C4-2B (cell line): Measurements from ENCODE around the gene ARFRP1.

Experiments
- H3K27ac ChIP-seq: fragments of 450-650 bp; 2 replicates; pipeline ENCODE4 v1.5.1; 2017
- ZFX ChIP-seq: fragments of 450-650 bp; IDR thresholded peaks from 2 replicates; pipeline ENCODE4 v1.6.1; 2017
- TF ChIP-seq, protein P1 (sequence below): fragments of 450-650 bp; conservative IDR thresholded peaks from 2 replicates; pipeline ENCODE4 v1.5.1; 2017; ENCODE audit warnings: mild to moderate bottlenecking

The ARFRP1 gene

DNA sequence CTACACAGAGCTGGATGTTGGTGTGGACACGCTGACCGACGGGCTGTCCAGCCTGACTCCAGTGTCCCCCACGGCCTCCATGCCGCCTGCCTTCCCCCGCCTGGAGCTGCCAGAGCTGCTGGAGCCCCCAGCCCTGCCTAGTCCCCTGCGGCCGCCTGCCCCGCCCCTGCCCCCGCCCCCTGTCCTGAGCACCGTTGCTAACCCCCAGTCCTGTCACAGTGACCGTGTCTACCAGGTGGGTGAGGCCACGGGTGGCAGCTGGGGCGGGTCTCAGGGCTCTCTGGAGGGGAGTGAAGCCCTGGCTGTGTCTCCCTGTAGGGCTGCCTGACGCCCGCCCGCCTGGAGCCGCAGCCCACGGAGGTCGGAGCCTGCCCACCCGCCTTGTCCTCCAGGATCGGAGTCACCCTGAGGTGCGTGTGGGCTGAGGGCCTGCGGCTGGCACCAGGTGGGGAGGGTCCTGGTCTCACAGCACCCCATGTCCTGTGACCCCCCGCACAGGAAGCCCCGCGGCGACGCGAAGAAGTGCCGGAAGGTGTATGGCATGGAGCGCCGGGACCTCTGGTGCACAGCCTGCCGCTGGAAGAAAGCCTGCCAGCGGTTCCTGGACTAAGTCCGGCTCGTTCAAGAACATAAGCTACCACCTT lies 34.7 kb upstream of the ARFRP1 start:
- TF ChIP-seq, protein P1, sequence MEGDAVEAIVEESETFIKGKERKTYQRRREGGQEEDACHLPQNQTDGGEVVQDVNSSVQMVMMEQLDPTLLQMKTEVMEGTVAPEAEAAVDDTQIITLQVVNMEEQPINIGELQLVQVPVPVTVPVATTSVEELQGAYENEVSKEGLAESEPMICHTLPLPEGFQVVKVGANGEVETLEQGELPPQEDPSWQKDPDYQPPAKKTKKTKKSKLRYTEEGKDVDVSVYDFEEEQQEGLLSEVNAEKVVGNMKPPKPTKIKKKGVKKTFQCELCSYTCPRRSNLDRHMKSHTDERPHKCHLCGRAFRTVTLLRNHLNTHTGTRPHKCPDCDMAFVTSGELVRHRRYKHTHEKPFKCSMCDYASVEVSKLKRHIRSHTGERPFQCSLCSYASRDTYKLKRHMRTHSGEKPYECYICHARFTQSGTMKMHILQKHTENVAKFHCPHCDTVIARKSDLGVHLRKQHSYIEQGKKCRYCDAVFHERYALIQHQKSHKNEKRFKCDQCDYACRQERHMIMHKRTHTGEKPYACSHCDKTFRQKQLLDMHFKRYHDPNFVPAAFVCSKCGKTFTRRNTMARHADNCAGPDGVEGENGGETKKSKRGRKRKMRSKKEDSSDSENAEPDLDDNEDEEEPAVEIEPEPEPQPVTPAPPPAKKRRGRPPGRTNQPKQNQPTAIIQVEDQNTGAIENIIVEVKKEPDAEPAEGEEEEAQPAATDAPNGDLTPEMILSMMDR, result no peak
- no peak for TF ChIP-seq ZFX
- peak overlapping the region; percentile 96; the same call in 1 of the 2 replicates for H3K27ac ChIP-seq

DNA sequence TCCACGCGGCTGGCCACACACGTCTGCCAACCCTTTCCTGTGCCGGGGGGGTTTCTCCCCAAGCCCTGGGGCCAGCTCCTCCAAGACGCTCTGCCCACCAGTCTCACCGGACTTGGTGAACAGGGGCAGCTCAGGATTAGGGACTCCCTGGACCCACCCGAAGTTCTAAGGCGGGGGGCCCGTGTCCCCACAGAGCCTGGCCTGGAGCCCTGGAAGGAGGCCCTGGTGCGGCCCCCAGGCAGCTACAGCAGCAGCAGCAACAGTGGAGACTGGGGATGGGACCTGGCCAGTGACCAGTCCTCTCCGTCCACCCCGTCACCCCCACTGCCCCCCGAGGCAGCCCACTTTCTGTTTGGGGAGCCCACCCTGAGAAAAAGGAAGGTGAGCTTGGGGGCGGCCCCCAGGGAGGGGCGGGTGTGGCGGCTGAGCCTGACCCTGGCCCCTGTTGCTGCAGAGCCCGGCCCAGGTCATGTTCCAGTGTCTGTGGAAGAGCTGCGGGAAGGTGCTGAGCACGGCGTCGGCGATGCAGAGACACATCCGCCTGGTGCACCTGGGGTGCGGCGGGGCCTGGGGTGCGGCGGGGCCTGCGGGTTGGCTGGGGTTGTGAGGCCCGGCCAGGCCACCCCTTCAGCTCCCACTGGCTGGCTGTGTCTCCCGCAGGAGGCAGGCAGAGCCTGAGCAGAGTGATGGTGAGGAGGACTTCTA lies 34.1 kb upstream of the ARFRP1 start:
- peak overlapping the region; percentile 96 for H3K27ac ChIP-seq

DNA sequence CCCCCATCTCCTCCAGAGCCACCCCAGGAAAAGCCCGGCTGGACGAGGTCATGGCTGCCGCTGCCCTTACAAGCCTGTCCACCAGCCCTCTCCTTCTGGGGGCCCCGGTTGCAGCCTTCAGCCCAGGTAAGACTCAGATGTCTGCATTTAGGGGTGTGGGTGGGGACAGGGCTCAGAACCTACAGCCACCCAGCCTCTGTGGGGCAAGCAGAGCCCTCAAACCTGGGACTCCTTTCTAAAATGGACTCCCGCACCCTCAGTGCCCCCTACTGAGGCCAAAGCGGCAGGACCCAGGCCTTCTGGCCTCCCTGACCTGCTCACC lies 33.5 kb upstream of the ARFRP1 start:
- TF ChIP-seq ZFX, result no peak
- TF ChIP-seq, protein P1, result no peak
- H3K27ac ChIP-seq, result peak overlapping the region; percentile 96

More for the DNA sequence above, 34.1 kb upstream of the ARFRP1 start:
- TF ChIP-seq, protein P1, result no peak
- TF ChIP-seq ZFX, result no peak

DNA sequence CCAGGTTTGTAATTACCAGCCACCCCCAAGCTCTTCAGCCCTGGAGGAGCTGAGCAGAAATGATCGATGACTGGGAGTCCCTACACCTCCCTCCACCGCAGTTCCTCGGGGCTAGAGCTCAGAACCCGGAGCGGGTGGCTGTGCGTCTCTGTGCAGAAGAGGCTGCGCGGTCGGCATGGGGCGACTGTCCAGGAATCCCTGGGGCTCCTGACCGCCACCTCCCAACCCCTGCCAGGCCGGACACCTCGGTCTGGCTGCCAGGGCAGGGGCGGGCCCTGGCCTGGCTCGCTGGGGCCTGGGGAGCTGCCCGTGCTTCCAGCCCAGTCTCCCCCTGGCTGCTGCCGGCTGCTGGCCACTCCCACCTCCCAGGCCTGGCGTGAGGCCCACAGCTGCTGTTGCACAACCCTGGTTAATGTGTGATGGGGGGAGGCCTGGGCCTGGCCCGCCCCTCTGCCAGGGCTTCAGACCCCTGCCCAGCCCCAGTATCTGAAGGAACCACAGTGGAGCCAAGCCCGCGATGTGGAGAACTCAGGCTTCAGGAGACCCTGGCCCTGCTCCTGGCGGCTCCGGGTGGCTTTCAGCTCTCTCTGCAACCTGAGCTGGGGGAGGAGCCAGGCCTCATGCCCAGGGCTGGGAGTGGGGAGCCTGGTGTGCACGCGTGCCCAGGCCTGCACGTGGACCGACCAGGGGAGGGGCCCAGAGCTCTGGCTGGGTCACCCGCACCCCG lies 33.0 kb upstream of the ARFRP1 start:
- 0 out of 2 replicates have a peak, but pooled peaks have one; percentile 31 for TF ChIP-seq ZFX
- TF ChIP-seq, protein P1, result no peak
- peak overlapping the region; percentile 96 for H3K27ac ChIP-seq

DNA sequence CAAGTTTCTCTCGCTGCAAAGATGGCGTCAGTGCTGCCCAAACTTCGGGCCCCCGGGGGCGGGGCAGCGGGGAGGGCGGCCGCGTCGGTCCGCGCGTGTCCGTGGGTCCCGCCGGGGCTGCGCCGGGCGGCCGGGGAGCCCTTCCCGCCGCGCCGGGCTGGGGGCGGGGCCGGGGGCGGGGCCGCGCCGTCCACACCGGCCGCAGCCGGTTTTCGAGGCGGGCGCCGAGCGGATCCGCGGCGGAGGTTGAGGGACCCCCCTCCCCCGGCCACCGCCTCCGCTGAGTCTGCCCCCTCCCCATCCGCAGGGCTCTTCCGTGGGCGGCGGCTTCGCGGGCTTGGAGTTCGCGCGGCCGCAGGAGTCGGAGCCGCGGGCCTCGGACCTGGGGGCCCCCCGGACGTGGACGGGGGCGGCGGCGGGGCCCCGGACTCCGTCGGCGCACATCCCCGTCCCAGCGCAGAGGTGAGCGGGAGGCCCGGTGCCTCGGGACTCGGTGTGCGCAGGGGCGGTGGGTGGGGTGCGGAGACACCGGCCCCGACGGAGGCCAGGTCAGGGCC lies 32.4 kb upstream of the ARFRP1 start:
- TF ChIP-seq, protein P1, result no peak
- no peak for TF ChIP-seq ZFX
- H3K27ac ChIP-seq, result peak overlapping the region; percentile 96

DNA sequence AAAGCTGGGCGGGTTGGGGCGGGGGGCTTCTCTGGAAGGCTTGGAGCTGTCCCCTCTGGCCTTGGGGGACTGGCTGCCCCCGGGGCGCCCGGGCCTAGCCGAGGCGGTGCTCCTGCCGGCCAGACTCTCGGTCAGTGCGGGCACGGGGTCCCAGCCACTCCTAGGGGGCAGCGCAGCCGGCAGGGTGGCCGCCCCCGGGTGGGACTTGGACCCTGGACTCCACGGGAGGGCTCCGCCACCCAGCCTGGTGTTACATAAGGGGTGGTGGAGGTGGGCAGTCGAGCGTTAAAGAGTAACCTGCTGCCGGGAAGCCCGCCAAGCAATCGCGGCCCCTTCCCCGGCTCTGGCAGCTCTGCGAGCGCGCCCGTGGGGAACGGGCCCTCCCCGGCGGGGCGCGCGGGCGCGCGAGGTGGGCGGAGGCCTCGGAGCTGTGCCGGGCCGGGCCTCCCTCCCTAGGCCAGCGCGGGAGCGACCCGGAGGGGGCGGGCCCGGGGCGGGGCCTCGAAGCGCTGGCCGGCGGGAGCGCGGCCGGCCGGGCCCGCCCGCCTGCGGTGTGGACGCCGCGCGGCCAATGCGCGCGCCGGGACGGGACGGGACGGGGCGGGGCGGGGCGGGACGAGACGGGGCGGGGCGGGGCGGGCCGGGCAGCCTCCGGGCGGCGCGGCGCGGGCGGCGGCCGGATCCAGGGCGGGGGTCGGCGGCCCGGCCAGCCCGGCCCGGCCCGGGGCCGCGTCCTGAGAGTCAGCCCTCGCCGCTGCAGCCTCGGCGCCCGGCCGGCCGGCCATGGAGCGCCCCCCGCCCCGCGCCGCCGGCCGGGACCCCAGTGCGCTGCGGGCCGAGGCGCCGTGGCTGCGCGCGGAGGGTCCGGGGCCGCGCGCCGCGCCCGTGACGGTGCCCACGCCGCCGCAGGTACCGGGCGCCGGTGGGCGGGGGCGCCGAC lies 31.6 kb upstream of the ARFRP1 start, which contains the start of gene SLC2A4RG:
Gene SLC2A4RG (plus strand): TSS at position 647 of the 940 bp plus-strand sequence. CDS start 137 bp downstream, at position 784.
- TF ChIP-seq, protein P1, result no peak
- no peak for TF ChIP-seq ZFX
- peak within 1 kb of the TSS; percentile 96 for H3K27ac ChIP-seq
